ENCODE measurements around the gene PAIP2.

GRCh38 chr5:139415221-139415861, 73.7 kb downstream of the PAIP2 start:
- TF ChIP-seq POLR2A (IDR thresholded peaks at IDR 0.05; ENCODE audit: low read depth, low read length) = no peak
- TF ChIP-seq TAF1 (IDR thresholded peaks at IDR 0.05; ENCODE audit: borderline replicate concordance, low read depth, low read length) = no peak
- TF ChIP-seq POLR2AphosphoS5 (IDR thresholded peaks at IDR 0.05; ENCODE audit: low read depth, low read length) = no peak

Measured in GM12892 (cell line).